DOHH2 (cell line): ENCODE data around the gene STPG2.

Experiments used
- EZH2phosphoT487 ChIP-seq: fragments of 200-600 bp; sonication (generic); IDR thresholded peaks from 2 replicates; pipeline ENCODE4 v1.6.1; 2017; ENCODE audit warnings: borderline replicate concordance, mild to moderate bottlenecking, antibody characterized with exemption, low read length, moderate library complexity, mixed read lengths
- TF ChIP-seq, protein P1 (sequence below): fragments of 200-600 bp; sonication (generic); IDR thresholded peaks from one replicate; pipeline ENCODE4 v1.5.1; 2014; ENCODE audit warnings: antibody characterized with exemption, mild to moderate bottlenecking, low read depth, low read length; ENCODE audit not compliant: poor library complexity, severe bottlenecking

DNA sequence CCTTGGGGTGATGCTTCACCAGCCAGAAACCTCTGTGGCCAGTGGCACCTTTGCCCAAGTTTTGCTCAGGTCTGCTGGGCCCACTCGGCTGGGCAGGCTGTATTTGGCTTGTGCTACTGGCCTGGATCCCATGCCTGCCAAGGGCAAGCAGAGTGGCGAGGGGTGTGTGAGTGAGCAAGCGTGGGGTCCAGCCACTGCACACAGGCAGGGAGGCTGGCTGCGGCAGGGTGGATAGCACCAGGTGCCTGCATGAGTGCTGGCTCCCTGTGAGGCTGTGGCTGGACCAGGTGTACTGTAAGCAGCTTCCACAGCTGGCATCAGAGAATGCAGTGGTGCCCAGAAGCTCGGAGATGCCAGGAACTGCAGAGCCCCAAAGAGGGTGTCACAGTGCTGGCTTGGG lies 478.5 kb downstream of the STPG2 start:
- TF ChIP-seq, protein P1, sequence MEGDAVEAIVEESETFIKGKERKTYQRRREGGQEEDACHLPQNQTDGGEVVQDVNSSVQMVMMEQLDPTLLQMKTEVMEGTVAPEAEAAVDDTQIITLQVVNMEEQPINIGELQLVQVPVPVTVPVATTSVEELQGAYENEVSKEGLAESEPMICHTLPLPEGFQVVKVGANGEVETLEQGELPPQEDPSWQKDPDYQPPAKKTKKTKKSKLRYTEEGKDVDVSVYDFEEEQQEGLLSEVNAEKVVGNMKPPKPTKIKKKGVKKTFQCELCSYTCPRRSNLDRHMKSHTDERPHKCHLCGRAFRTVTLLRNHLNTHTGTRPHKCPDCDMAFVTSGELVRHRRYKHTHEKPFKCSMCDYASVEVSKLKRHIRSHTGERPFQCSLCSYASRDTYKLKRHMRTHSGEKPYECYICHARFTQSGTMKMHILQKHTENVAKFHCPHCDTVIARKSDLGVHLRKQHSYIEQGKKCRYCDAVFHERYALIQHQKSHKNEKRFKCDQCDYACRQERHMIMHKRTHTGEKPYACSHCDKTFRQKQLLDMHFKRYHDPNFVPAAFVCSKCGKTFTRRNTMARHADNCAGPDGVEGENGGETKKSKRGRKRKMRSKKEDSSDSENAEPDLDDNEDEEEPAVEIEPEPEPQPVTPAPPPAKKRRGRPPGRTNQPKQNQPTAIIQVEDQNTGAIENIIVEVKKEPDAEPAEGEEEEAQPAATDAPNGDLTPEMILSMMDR: no peak
- no peak for TF ChIP-seq EZH2phosphoT487
